MM.1S (cell line): ENCODE results near the gene TTC17.

Experiments used
- DNase-seq: peaks from one replicate; pipeline ENCODE4 v3.0.0-alpha.2; 2015
- H2AFZ ChIP-seq: fragments of 300-600 bp; sonication (generic); 2 replicates; pipeline ENCODE4 v1.6.0; 2016; ENCODE audit warnings: antibody characterized with exemption, low read length
- H3F3A ChIP-seq: fragments of 300-600 bp; sonication (generic); 2 replicates; pipeline ENCODE4 v1.6.1; 2016; ENCODE audit warnings: mild to moderate bottlenecking, antibody characterized with exemption, low read length, moderate library complexity, mixed read lengths; ENCODE audit not compliant: insufficient read depth
- H3K27ac ChIP-seq: fragments of 300-600 bp; sonication (generic); 2 replicates; pipeline ENCODE4 v1.5.1; 2016; ENCODE audit warnings: mild to moderate bottlenecking, low read length
- H3K27me3 ChIP-seq: fragments of 300-600 bp; sonication (generic); replicated peaks from 2 replicates; pipeline ENCODE4 v1.6.0; 2016; ENCODE audit warnings: low read length; ENCODE audit not compliant: insufficient read depth
- H3K36me3 ChIP-seq: fragments of 300-600 bp; sonication (generic); replicated peaks from 2 replicates; pipeline ENCODE4 v1.6.1; 2016; ENCODE audit warnings: mild to moderate bottlenecking, low read length, mixed read lengths; ENCODE audit not compliant: insufficient read depth
- H3K4me1 ChIP-seq: fragments of 300-600 bp; sonication (generic); 2 replicates; pipeline ENCODE4 v1.6.1; 2016; ENCODE audit warnings: low read length, mixed read lengths
- H3K4me2 ChIP-seq: fragments of 300-600 bp; sonication (generic); 2 replicates; pipeline ENCODE4 v1.6.0; 2016; ENCODE audit warnings: low read depth, low read length
- H3K4me3 ChIP-seq: fragments of 300-600 bp; sonication (generic); 2 replicates; pipeline ENCODE4 v1.5.1; 2016; ENCODE audit warnings: low read length, mixed read lengths
- H3K79me2 ChIP-seq: fragments of 300-600 bp; sonication (generic); 2 replicates; pipeline ENCODE4 v1.6.1; 2016; ENCODE audit warnings: mixed run types, low read length, mixed read lengths
- H3K9ac ChIP-seq: fragments of 300-600 bp; sonication (generic); 2 replicates; pipeline ENCODE4 v1.6.1; 2016; ENCODE audit warnings: low read length, mixed read lengths
- H3K9me2 ChIP-seq: fragments of 300-600 bp; sonication (generic); replicated peaks from 2 replicates; pipeline ENCODE4 v1.6.1; 2016; ENCODE audit warnings: mild to moderate bottlenecking, low read length, mixed read lengths; ENCODE audit not compliant: insufficient read depth
- H3K9me3 ChIP-seq: fragments of 300-600 bp; sonication (generic); replicated peaks from 2 replicates; pipeline ENCODE4 v1.6.1; 2016; ENCODE audit warnings: mild to moderate bottlenecking, low read length, mixed read lengths; ENCODE audit not compliant: insufficient read depth
- H4K20me1 ChIP-seq: fragments of 300-600 bp; sonication (generic); 2 replicates; pipeline ENCODE4 v1.6.1; 2016; ENCODE audit warnings: mild to moderate bottlenecking, low read length, moderate library complexity, mixed read lengths; ENCODE audit not compliant: insufficient read depth
- CTCF ChIP-seq: fragments of 300-600 bp; sonication (generic); IDR thresholded peaks from 2 replicates; pipeline ENCODE4 v1.5.1; 2016; ENCODE audit warnings: antibody characterized with exemption, low read length, mixed read lengths
- EZH2 ChIP-seq: fragments of 300-600 bp; sonication (generic); optimal IDR thresholded peaks from 2 replicates; pipeline ENCODE3; 2017; ENCODE audit warnings: low read depth, mild to moderate bottlenecking, antibody characterized with exemption, low read length, mixed read lengths
- EZH2phosphoT487 ChIP-seq: fragments of 300-600 bp; sonication (generic); IDR thresholded peaks from 2 replicates; pipeline ENCODE4 v1.6.1; 2018; ENCODE audit warnings: antibody characterized with exemption, low read length

TTC17 gene

GRCh38 chr11:43532041-43532440 lies 173.3 kb downstream of the TTC17 start:
- no peaks in the 10 kb centered on the region for H3K36me3 ChIP-seq
- no peaks in the 10 kb centered on the region for H3F3A ChIP-seq
- no peak overlapping the region for H2AFZ ChIP-seq
- no peaks in the 10 kb centered on the region for H3K4me1 ChIP-seq
- no peaks in the 10 kb centered on the region for H3K9me2 ChIP-seq
- no peak overlapping the region for H3K4me2 ChIP-seq
- H3K9me3 ChIP-seq = no peaks in the 10 kb centered on the region
- H4K20me1 ChIP-seq = no peaks in the 10 kb centered on the region
- H3K79me2 ChIP-seq = no peaks in the 10 kb centered on the region
- no peak for DNase-seq
- H3K27ac ChIP-seq = no peak overlapping the region
- no peak for TF ChIP-seq CTCF
- TF ChIP-seq EZH2phosphoT487 = no peak
- TF ChIP-seq EZH2 = no peak
- H3K4me3 ChIP-seq = no peak overlapping the region
- no peak overlapping the region for H3K9ac ChIP-seq
- no peaks in the 10 kb centered on the region for H3K27me3 ChIP-seq

GRCh38 chr11:43537833-43538615 lies 179.3 kb downstream of the TTC17 start:
- H3K9ac ChIP-seq = no peak overlapping the region
- no peak overlapping the region for H3K4me2 ChIP-seq
- H3K9me2 ChIP-seq = no peaks in the 10 kb centered on the region
- no peak overlapping the region for H3K27ac ChIP-seq
- H3K27me3 ChIP-seq = no peaks in the 10 kb centered on the region
- TF ChIP-seq EZH2phosphoT487 (no peak), CTCF (no peak), EZH2 (no peak)
- H3K36me3 ChIP-seq = no peaks in the 10 kb centered on the region
- no peaks in the 10 kb centered on the region for H3K79me2 ChIP-seq
- H3F3A ChIP-seq = no peaks in the 10 kb centered on the region
- H2AFZ ChIP-seq = no peak overlapping the region
- H3K4me3 ChIP-seq = no peak overlapping the region
- no peaks in the 10 kb centered on the region for H3K4me1 ChIP-seq
- no peaks in the 10 kb centered on the region for H4K20me1 ChIP-seq
- DNase-seq = no peak
- no peaks in the 10 kb centered on the region for H3K9me3 ChIP-seq

GRCh38 chr11:43541993-43542392 lies 183.3 kb downstream of the TTC17 start:
- no peaks in the 10 kb centered on the region for H3K9me3 ChIP-seq
- H3K4me2 ChIP-seq = no peak overlapping the region
- H3K36me3 ChIP-seq = no peaks in the 10 kb centered on the region
- H3K79me2 ChIP-seq = no peaks in the 10 kb centered on the region
- no peaks in the 10 kb centered on the region for H3K4me1 ChIP-seq
- no peaks in the 10 kb centered on the region for H3K9me2 ChIP-seq
- H3K27me3 ChIP-seq = no peaks in the 10 kb centered on the region
- no peak overlapping the region for H3K27ac ChIP-seq
- H3K4me3 ChIP-seq = no peak overlapping the region
- H2AFZ ChIP-seq = no peak overlapping the region
- TF ChIP-seq EZH2 (no peak), EZH2phosphoT487 (no peak), CTCF (no peak)
- H3K9ac ChIP-seq = no peak overlapping the region
- DNase-seq = no peak
- no peaks in the 10 kb centered on the region for H4K20me1 ChIP-seq
- H3F3A ChIP-seq = no peaks in the 10 kb centered on the region
